ENCODE measurements around the gene BLOC1S4. TPM values are rescaled to one million over a fixed set of nuclear protein-coding genes. Genes with fewer than 3 reads are reported as not detected.

BLOC1S4 gene
- total and polyA plus RNA-seq, 4 donors = 4.9 to 7.7 (median 5.4) TPM

DNA sequence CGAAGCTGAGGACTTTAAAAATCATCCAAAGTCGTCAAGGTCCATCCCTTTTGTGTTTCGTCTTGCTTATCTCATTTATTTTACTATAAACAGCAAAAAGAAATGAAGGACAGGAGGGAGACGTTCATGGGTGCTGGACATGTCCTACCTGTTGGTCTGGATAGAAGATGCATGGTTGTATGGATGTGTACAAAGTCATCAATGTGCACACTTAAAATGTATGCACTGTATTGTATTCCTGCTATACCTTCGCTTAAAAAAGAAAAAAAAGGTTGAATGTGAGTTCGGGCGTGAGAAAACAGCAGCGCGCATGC lies 313 bp upstream of the BLOC1S4 start:
- peaks cover 0 to 26% (median 15%) of the 10 kb centered on the region in 4 donors for H3K4me1 ChIP-seq (ENCODE audit: control insufficient read depth in 4 of 4, insufficient read depth in 4 of 4, low read length in 3 of 4)
- peak overlapping the region in 1 of 2 donors; percentile 49 for H3K9ac ChIP-seq (ENCODE audit: low read depth in 1 of 2, low read length in 2 of 2)
- TF ChIP-seq RXRA (IDR thresholded peaks at IDR 0.05) (no peak), EGR1 (IDR thresholded peaks at IDR 0.05; ENCODE audit: low read depth in 2 of 2) (no peak), SP1 (IDR thresholded peaks at IDR 0.05) (no peak), RAD21 (IDR thresholded peaks at IDR 0.05) (peak in 1 of 2 donors; percentile 30), TAF1 (conservative IDR thresholded peaks at IDR 0.05) (no peak), FOXA2 (IDR thresholded peaks at IDR 0.05) (no peak), JUND (IDR thresholded peaks at IDR 0.05) (no peak), FOXA1 (IDR thresholded peaks at IDR 0.05) (no peak), HNF4A (conservative IDR thresholded peaks at IDR 0.05) (no peak), YY1 (IDR thresholded peaks at IDR 0.05) (peak; percentile 56), NR2F2 (IDR thresholded peaks at IDR 0.05) (no peak), HNF4G (IDR thresholded peaks at IDR 0.05) (no peak)
- TF ChIP-seq, protein P1, sequence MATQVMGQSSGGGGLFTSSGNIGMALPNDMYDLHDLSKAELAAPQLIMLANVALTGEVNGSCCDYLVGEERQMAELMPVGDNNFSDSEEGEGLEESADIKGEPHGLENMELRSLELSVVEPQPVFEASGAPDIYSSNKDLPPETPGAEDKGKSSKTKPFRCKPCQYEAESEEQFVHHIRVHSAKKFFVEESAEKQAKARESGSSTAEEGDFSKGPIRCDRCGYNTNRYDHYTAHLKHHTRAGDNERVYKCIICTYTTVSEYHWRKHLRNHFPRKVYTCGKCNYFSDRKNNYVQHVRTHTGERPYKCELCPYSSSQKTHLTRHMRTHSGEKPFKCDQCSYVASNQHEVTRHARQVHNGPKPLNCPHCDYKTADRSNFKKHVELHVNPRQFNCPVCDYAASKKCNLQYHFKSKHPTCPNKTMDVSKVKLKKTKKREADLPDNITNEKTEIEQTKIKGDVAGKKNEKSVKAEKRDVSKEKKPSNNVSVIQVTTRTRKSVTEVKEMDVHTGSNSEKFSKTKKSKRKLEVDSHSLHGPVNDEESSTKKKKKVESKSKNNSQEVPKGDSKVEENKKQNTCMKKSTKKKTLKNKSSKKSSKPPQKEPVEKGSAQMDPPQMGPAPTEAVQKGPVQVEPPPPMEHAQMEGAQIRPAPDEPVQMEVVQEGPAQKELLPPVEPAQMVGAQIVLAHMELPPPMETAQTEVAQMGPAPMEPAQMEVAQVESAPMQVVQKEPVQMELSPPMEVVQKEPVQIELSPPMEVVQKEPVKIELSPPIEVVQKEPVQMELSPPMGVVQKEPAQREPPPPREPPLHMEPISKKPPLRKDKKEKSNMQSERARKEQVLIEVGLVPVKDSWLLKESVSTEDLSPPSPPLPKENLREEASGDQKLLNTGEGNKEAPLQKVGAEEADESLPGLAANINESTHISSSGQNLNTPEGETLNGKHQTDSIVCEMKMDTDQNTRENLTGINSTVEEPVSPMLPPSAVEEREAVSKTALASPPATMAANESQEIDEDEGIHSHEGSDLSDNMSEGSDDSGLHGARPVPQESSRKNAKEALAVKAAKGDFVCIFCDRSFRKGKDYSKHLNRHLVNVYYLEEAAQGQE (IDR thresholded peaks at IDR 0.05) = no peak
- TF ChIP-seq, protein P2, sequence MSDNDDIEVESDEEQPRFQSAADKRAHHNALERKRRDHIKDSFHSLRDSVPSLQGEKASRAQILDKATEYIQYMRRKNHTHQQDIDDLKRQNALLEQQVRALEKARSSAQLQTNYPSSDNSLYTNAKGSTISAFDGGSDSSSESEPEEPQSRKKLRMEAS (IDR thresholded peaks at IDR 0.05) = no peak
- TF ChIP-seq, protein P3, sequence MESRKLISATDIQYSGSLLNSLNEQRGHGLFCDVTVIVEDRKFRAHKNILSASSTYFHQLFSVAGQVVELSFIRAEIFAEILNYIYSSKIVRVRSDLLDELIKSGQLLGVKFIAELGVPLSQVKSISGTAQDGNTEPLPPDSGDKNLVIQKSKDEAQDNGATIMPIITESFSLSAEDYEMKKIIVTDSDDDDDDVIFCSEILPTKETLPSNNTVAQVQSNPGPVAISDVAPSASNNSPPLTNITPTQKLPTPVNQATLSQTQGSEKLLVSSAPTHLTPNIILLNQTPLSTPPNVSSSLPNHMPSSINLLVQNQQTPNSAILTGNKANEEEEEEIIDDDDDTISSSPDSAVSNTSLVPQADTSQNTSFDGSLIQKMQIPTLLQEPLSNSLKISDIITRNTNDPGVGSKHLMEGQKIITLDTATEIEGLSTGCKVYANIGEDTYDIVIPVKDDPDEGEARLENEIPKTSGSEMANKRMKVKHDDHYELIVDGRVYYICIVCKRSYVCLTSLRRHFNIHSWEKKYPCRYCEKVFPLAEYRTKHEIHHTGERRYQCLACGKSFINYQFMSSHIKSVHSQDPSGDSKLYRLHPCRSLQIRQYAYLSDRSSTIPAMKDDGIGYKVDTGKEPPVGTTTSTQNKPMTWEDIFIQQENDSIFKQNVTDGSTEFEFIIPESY (IDR thresholded peaks at IDR 0.05) = no peak
- no peaks in the 10 kb centered on the region for H3K9me3 ChIP-seq (ENCODE audit: control insufficient read depth in 4 of 4, low read length in 3 of 4)
- 7% methylated on average over 9 of the region's 9 CpGs for WGBS
- no peaks in the 10 kb centered on the region for H3K27me3 ChIP-seq (ENCODE audit: control insufficient read depth in 4 of 4, insufficient read depth in 4 of 4, low read length in 3 of 4)
- DNase-seq (ENCODE audit: low spot score) = no peak
- H3K27ac ChIP-seq (ENCODE audit: low read depth in 1 of 2, low read length in 2 of 2) = peak overlapping the region; percentile 82 to 93
- peak overlapping the region; percentile 76 to 94 (median 84) for H3K4me3 ChIP-seq (ENCODE audit: low read depth in 1 of 3, low read length in 3 of 3)
- no peaks in the 10 kb centered on the region for H3K36me3 ChIP-seq (ENCODE audit: control insufficient read depth in 4 of 4, insufficient read depth in 3 of 4, low read depth in 1 of 4, low read length in 3 of 4)

DNA sequence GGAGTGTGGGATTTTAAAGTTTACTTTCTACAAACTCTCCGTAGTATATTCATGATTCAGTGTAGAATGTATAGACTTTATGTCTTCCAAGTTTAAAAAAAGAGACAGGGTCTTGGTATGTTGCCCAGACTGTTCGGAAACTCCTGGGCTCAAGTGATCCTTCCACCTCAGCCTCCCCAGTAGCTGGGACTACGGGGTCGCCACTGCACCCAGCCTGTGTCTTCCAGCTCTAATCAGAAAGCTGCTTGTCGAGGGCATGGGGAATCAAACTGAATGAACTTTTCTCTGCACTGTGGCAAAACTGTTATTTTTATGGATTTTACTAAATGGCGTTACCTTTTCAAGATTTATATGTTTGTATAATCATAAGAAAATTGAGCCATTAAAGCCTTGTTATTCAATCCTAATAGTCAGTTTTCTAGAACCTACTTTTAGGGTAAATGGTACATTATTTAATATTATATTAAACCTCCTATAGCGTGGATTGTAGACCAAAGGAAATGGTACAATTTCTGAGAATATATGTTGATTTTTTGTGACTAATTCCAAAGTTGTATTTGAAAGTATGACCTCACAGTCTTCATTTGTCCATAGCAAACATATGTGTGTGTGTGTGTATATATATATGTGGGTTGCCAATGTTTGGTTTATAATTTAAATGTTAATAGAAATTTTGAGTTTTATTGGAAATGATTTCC lies 1.1 kb downstream of the BLOC1S4 start:
- H3K36me3 ChIP-seq (ENCODE audit: control insufficient read depth in 4 of 4, insufficient read depth in 3 of 4, low read depth in 1 of 4, low read length in 3 of 4) = no peaks in the 10 kb centered on the region
- peaks cover 0 to 26% (median 15%) of the 10 kb centered on the region in 4 donors for H3K4me1 ChIP-seq (ENCODE audit: control insufficient read depth in 4 of 4, insufficient read depth in 4 of 4, low read length in 3 of 4)
- WGBS = 25% methylated on average over 7 of the region's 7 CpGs
- H3K4me3 ChIP-seq (ENCODE audit: low read depth in 1 of 3, low read length in 3 of 3) = peak overlapping the region; percentile 76 to 94 (median 84)
- H3K9ac ChIP-seq (ENCODE audit: low read depth in 1 of 2, low read length in 2 of 2) = peak overlapping the region; percentile 72 to 91
- DNase-seq (ENCODE audit: low spot score) = no peak
- H3K27ac ChIP-seq (ENCODE audit: low read depth in 1 of 2, low read length in 2 of 2) = peak overlapping the region; percentile 82 to 93
- no peaks in the 10 kb centered on the region for H3K27me3 ChIP-seq (ENCODE audit: control insufficient read depth in 4 of 4, insufficient read depth in 4 of 4, low read length in 3 of 4)
- H3K9me3 ChIP-seq (ENCODE audit: control insufficient read depth in 4 of 4, low read length in 3 of 4) = no peaks in the 10 kb centered on the region
- TF ChIP-seq HNF4A (conservative IDR thresholded peaks at IDR 0.05) (no peak), GABPA (IDR thresholded peaks at IDR 0.05 in 1 of 2, conservative IDR thresholded peaks at IDR 0.05 in 1 of 2) (no peak), HNF4G (IDR thresholded peaks at IDR 0.05) (no peak)
- TF ChIP-seq, protein P4, sequence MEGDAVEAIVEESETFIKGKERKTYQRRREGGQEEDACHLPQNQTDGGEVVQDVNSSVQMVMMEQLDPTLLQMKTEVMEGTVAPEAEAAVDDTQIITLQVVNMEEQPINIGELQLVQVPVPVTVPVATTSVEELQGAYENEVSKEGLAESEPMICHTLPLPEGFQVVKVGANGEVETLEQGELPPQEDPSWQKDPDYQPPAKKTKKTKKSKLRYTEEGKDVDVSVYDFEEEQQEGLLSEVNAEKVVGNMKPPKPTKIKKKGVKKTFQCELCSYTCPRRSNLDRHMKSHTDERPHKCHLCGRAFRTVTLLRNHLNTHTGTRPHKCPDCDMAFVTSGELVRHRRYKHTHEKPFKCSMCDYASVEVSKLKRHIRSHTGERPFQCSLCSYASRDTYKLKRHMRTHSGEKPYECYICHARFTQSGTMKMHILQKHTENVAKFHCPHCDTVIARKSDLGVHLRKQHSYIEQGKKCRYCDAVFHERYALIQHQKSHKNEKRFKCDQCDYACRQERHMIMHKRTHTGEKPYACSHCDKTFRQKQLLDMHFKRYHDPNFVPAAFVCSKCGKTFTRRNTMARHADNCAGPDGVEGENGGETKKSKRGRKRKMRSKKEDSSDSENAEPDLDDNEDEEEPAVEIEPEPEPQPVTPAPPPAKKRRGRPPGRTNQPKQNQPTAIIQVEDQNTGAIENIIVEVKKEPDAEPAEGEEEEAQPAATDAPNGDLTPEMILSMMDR (IDR thresholded peaks at IDR 0.05; ENCODE audit: low read depth, low read length, missing input control) = no peak
- TF ChIP-seq, protein P5, sequence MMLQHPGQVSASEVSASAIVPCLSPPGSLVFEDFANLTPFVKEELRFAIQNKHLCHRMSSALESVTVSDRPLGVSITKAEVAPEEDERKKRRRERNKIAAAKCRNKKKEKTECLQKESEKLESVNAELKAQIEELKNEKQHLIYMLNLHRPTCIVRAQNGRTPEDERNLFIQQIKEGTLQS (IDR thresholded peaks at IDR 0.05) = no peak
- TF ChIP-seq, protein P3 (IDR thresholded peaks at IDR 0.05) = no peak
- TF ChIP-seq, protein P1 (IDR thresholded peaks at IDR 0.05) = no peak
- TF ChIP-seq, protein P2 (IDR thresholded peaks at IDR 0.05) = no peak
